Measurements from ENCODE around the gene USP49. TPM values are rescaled to one million over a fixed set of nuclear protein-coding genes. Genes with fewer than 3 reads are reported as not detected.

USP49 gene
- total and polyA plus RNA-seq, 7 experiments from 2014 or later: 0.44 to 6.0 (median 2.4) TPM

DNA sequence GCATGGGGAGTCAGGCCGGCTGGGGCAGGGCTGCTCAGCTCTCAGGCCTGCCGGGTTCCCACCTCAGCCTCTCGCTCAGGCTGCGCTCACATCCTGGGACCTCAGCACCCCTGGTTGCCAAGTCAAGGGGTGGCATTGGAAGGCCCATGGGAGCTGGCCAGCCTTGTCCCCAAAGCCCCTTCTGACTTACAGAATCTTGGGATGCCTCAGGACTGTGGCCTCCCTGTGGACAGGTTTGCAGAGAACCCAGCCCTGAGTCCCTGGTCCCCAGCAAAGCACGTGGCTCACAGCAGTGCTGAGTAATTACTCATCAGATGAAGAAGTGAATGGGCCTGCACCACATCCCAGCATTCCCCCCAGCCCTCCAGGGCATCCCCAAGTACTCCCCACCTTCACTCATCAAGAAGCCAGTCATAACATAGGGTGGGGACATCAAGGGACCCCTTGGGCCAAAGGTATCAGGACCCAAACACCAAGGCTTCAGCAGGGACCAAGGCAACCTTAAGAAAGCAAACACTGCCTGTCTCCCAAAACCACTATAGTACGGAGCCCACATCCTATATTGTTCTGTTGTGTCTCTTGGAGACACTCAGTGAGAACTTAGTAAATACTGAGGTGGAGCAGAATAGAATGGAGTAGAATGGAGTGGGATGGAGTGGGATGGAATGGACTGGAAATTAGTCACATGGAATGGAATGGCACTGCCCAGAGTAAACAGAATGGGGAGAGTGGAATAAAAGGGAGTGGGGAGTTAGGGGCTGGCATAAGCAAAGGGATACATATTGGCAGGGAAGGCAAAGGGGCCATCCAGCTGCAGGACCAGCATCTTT is 151.6 kb downstream of the USP49 start:
- ChIA-PET CTCF (interaction anchor here (1.3 kb wide), 1 partner anchor 9 kb away, joined by 3 read pairs; no protein-coding TSS in a partner anchor), POLR2A (no interaction called here)
- H3K4me1 ChIP-seq (ENCODE audit: control insufficient read depth in 2 of 2, insufficient read depth in 2 of 2, low read length in 2 of 2): no peaks in the 10 kb centered on the region
- Mint-ChIP-seq H3K36me3 (no peaks in the 10 kb centered on the region), H3K27me3 (no peaks in the 10 kb centered on the region), H3K27ac (no peak overlapping the region), H3K4me3 (no peak overlapping the region), H3K9me3 (peaks cover 0 to 1% (median 0%) of the 10 kb centered on the region in 11 donors), H3K4me1 (peaks cover 0 to 4% (median 0%) of the 10 kb centered on the region in 7 donors)
- no peaks in the 10 kb centered on the region for H3K36me3 ChIP-seq (ENCODE audit: control insufficient read depth in 2 of 3, insufficient read depth in 3 of 3, low read length in 3 of 3)
- ATAC-seq: no peak
- no peaks in the 10 kb centered on the region for H3K27me3 ChIP-seq (ENCODE audit: control insufficient read depth in 2 of 2, insufficient read depth in 2 of 2, low read length in 2 of 2)
- intact Hi-C loops (cut with micrococcal nuclease): no loop called here
- no peak overlapping the region for H3K4me3 ChIP-seq (ENCODE audit: low read length)
- H3K27ac ChIP-seq (ENCODE audit: low read depth, low read length): no peak overlapping the region
- no peaks in the 10 kb centered on the region for H3K9me3 ChIP-seq (ENCODE audit: control insufficient read depth in 2 of 3, low read length in 3 of 3)
- DNase-seq: no peak

DNA sequence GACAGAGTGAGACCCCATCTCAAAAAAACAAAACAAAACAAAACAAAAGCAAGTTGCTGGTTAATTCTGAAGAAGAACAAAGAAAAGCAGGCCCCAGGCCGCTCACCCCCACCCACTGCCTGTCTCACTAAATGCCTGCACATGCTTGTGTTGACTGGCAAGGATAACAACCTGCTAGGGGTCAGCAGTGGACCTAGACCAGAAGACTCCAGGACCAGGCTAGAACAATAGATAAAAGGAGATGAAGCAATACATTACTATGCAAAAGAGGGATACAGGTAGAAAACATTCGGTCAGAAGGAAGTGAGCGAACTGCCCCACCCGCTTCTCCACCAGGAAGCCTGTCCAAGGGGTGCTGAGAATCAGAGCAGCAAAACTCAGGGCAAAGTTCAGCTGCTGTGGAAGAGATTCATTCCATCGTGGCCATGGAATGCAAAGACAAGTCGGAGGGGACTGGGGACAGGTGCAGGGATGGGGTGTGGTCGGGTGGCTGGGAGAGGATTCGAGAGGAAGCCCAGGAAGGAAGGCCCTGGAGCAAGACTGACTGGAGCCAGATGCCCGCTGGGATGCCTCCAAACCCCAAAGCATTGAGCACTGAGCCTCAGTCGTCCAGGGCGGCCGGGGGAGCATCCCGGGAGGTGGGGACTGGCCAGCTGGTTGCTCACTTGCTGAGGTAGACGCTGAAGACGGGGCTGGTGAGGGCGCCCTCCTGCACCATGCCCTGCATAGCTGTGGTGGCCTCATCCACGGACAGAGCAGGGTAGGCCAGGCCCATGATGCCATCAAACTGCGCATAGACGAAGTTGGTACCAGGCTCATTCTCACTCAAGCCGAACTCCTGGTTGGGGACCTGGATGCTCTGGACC is 153.3 kb downstream of the USP49 start:
- Mint-ChIP-seq H3K27me3 (no peaks in the 10 kb centered on the region), H3K36me3 (no peaks in the 10 kb centered on the region), H3K4me3 (no peak overlapping the region), H3K27ac (no peak overlapping the region), H3K9me3 (no peaks in the 10 kb centered on the region), H3K4me1 (peaks cover 0 to 4% (median 0%) of the 10 kb centered on the region in 7 donors)
- no peaks in the 10 kb centered on the region for H3K4me1 ChIP-seq (ENCODE audit: control insufficient read depth in 2 of 2, insufficient read depth in 2 of 2, low read length in 2 of 2)
- H3K36me3 ChIP-seq (ENCODE audit: control insufficient read depth in 2 of 3, insufficient read depth in 3 of 3, low read length in 3 of 3): no peaks in the 10 kb centered on the region
- CTCF ChIA-PET: no interaction called here
- H3K27ac ChIP-seq (ENCODE audit: low read depth, low read length): no peak overlapping the region
- H3K9me3 ChIP-seq (ENCODE audit: control insufficient read depth in 2 of 3, low read length in 3 of 3): no peaks in the 10 kb centered on the region
- H3K27me3 ChIP-seq (ENCODE audit: control insufficient read depth in 2 of 2, insufficient read depth in 2 of 2, low read length in 2 of 2): no peaks in the 10 kb centered on the region
- ATAC-seq: no peak
- intact Hi-C loops (cut with micrococcal nuclease): no loop called here
- DNase-seq: no peak
- POLR2A ChIA-PET: no interaction called here
- H3K4me3 ChIP-seq (ENCODE audit: low read length): no peak overlapping the region

- no peaks in the 10 kb centered on the region for H3K9me3 ChIP-seq (ENCODE audit: control insufficient read depth in 2 of 3, low read length in 3 of 3)
- H3K27ac Mint-ChIP-seq: no peak overlapping the region
- no peaks in the 10 kb centered on the region for H3K36me3 ChIP-seq (ENCODE audit: control insufficient read depth in 2 of 3, insufficient read depth in 3 of 3, low read length in 3 of 3)
- POLR2A ChIA-PET: no interaction called here
- no peaks in the 10 kb centered on the region for H3K36me3 Mint-ChIP-seq
- no peak for ATAC-seq
- H3K4me3 Mint-ChIP-seq: no peak overlapping the region
- H3K27ac ChIP-seq (ENCODE audit: low read depth, low read length): no peak overlapping the region
- no peaks in the 10 kb centered on the region for H3K27me3 ChIP-seq (ENCODE audit: control insufficient read depth in 2 of 2, insufficient read depth in 2 of 2, low read length in 2 of 2)
- CTCF ChIA-PET: no interaction called here
- H3K4me3 ChIP-seq (ENCODE audit: low read length): no peak overlapping the region
- H3K4me1 Mint-ChIP-seq: peaks cover 0 to 7% (median 3%) of the 10 kb centered on the region in 7 donors
- no peaks in the 10 kb centered on the region for H3K27me3 Mint-ChIP-seq
- peaks cover 4 to 5% of the 10 kb centered on the region in 2 donors for H3K4me1 ChIP-seq (ENCODE audit: control insufficient read depth in 2 of 2, insufficient read depth in 2 of 2, low read length in 2 of 2)
- H3K9me3 Mint-ChIP-seq: no peaks in the 10 kb centered on the region
- intact Hi-C loops (cut with micrococcal nuclease): no loop called here
- no peak for DNase-seq
Observed at GRCh38 chr6:41740366-41741162, 154.6 kb downstream of the USP49 start.

Other genes starting within 250 kb of the USP49 start
- gene TFEB, start 159.8 kb downstream of the USP49 start, total RNA-seq: 10 to 100 TPM in 3 of 5 experiments, 1 to 10 TPM in 2; 7.4 to 39.9 (median 11.8) TPM
- gene TFEB, start 159.8 kb downstream of the USP49 start, polyA plus RNA-seq: 1 to 10 TPM; 2.4 to 6.0 TPM
- gene PGC, start 148.0 kb downstream of the USP49 start, total RNA-seq: not detected
- gene PGC, start 148.0 kb downstream of the USP49 start, polyA plus RNA-seq: not detected
- 10 to 100 TPM in 1 of 5 experiments, 1 to 10 TPM in 4; 5.1 to 10.6 (median 5.5) TPM for gene FRS3, start 115.5 kb downstream of the USP49 start, total RNA-seq
- 1 to 10 TPM; 1.9 to 2.4 TPM for gene FRS3, start 115.5 kb downstream of the USP49 start, polyA plus RNA-seq
- under 1 TPM in 1 of 5 experiments, not detected in 4; 0.61 TPM for gene PRICKLE4, start 114.6 kb downstream of the USP49 start, total RNA-seq
- not detected for gene PRICKLE4, start 114.6 kb downstream of the USP49 start, polyA plus RNA-seq
- gene TOMM6, start 107.7 kb downstream of the USP49 start, total RNA-seq: 100 to 1,000 TPM; 114 to 193 (median 128) TPM
- 100 to 1,000 TPM; 391 to 449 TPM for gene TOMM6, start 107.7 kb downstream of the USP49 start, polyA plus RNA-seq
- gene MED20, start 25.8 kb upstream of the USP49 start, total RNA-seq: 10 to 100 TPM in 1 of 5 experiments, 1 to 10 TPM in 4; 4.5 to 21.7 (median 9.4) TPM
- gene MED20, start 25.8 kb upstream of the USP49 start, polyA plus RNA-seq: 1 to 10 TPM; 4.2 to 4.7 TPM
- 10 to 100 TPM in 1 of 5 experiments, 1 to 10 TPM in 4; 3.9 to 35.7 (median 8.1) TPM for gene BYSL, start 26.1 kb upstream of the USP49 start, total RNA-seq
- 1 to 10 TPM; 4.4 to 6.6 TPM for gene BYSL, start 26.1 kb upstream of the USP49 start, polyA plus RNA-seq
- gene CCND3, start 46.4 kb upstream of the USP49 start, total RNA-seq: 100 to 1,000 TPM; 285 to 433 (median 313) TPM
- gene CCND3, start 46.4 kb upstream of the USP49 start, polyA plus RNA-seq: 100 to 1,000 TPM; 474 to 764 TPM
- gene TAF8, start 155.1 kb upstream of the USP49 start, total RNA-seq: 10 to 100 TPM; 41.6 to 58.2 (median 50.8) TPM
- 10 to 100 TPM; 23.3 to 24.6 TPM for gene TAF8, start 155.1 kb upstream of the USP49 start, polyA plus RNA-seq
- gene C6orf132, start 247.2 kb upstream of the USP49 start, total RNA-seq: under 1 TPM in 1 of 5 experiments, not detected in 4; 0.07 TPM
- gene C6orf132, start 247.2 kb upstream of the USP49 start, polyA plus RNA-seq: not detected

Data from naive thymus-derived CD4-positive, alpha-beta T cell (primary cell).